Bone marrow (tissue), 2 donors: ENCODE measurements around the gene CTRB1.
"Not testable (repeated sequence)": the region's sequence is repeated elsewhere in the genome, so short reads cannot be mapped to it uniquely, and the experiment has no call there.

Experiments
- DNase-seq, 2 donors: peaks; one replicate each; lab custom pipeline; 2025; lab: John Stamatoyannopoulos, UW

CTRB1 gene

DNA sequence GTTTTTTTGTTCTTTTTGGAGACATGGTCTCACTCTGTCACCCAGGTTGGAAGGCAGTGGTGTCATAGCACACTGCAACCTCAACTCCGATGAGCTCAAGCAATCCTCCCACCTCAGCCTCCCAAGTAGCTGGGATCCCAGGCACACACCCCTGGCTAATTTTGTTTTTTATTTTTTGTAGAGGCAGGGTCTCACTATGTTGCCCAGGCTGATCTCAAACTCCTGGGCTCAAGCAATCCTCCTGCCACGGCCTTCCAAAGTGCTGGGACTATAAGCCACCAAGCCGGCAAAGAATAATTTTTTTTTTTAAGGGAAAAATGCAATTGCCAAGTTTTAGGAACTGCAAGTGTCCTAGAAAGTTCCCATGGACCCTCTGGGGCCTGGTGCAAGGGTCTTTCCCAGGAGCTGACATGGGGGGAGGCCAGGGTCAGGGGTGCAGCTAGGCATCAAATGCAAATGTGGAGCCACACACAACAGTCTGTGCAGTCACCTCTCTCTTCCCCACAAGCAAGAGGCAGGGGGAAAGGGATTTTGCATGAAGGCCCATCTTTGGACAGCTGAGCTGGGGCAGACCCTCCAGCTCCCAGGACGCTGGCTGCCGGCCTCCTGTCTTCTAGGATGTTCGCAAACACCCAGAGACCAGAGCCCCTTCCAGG lies 52.8 kb downstream of the CTRB1 start:
- no peak for DNase-seq

GRCh38 chr16:75272097-75272551 lies 53.3 kb downstream of the CTRB1 start:
- DNase-seq = no peak

DNA sequence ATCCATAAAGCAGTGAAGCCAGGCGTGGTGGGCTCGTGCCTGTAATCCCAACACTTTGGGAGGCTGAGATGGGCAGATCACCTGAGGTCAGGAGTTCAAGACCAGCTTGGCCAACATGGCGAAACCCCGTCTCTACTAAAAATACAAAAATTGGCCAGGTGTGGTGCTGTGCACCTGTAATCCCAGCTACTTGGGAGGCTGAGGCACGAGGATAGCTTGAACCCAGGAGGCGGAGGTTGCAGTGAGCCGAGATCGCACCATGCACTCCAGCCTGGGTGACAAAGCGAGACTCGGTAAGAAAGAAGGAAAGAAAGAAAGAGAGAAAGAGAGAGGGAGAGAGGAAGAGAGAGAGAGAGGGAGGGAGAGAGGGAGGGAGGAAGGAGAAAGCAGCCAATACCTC lies 53.8 kb downstream of the CTRB1 start:
- not testable (repeated sequence) for DNase-seq

DNA sequence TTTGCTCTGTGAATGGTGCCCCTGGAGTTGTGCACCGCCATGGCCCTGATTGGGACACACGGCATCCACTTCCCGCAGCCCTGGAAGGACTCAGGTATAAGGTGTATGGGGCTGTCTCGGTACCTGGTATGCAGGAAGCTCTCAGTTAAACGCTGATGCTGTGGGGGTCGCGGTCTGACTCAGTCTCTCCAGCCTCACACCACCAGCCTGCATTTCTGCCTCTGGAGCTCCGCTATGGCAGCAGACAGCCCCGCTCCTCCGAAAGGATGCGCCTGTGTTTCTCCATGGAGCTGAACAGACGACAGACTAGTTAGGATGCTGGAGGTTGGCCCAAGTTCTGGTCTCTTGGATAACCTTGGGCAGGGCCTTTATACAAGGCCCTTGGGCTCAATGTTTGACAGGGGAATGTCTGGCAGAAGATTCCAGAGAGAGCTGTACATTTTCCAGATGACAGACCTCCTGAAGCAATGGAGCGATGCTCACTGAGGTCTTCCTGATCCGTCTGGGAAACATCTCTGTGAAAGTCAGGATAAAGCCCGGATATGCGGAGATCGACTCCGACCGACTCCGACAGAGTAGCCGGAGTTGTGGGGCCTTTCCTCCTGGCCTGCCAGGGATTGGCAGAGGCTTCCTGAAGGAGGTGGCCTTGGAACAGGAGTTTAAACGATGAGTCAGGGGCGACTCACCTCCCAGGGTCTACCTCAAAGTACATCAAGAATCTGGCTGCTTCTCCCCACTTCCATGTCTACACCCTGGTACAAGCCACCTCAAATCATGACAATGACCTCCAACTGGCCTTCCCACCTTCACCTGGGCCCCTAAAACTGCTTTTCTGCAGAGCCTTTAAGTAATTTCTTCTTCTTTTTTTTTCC lies 54.5 kb downstream of the CTRB1 start:
- DNase-seq = no peak
